Ishikawa (cell line): ENCODE data around the gene PIK3IP1.

Source experiments
- CREB1 ChIP-seq: IDR thresholded peaks from 2 replicates; pipeline ENCODE4 v1.6.1; 2012; ENCODE audit warnings: low read depth
- EP300 ChIP-seq: IDR thresholded peaks from 2 replicates; pipeline ENCODE4 v1.6.1; 2012; ENCODE audit warnings: borderline replicate concordance
- RAD21 ChIP-seq: IDR thresholded peaks from 2 replicates; pipeline ENCODE4 v1.6.1; 2012; ENCODE audit warnings: low read depth
- REST ChIP-seq: IDR thresholded peaks from 2 replicates; pipeline ENCODE4 v1.6.1; 2012; ENCODE audit warnings: low read depth, mild to moderate bottlenecking
- TAF1 ChIP-seq: IDR thresholded peaks from 2 replicates; pipeline ENCODE4 v1.6.1; 2012; ENCODE audit warnings: low read depth, mild to moderate bottlenecking
- USF1 ChIP-seq: IDR thresholded peaks from 2 replicates; pipeline ENCODE4 v1.6.1; 2012

GRCh38 chr22:31337178-31337577 lies 44.9 kb upstream of the PIK3IP1 start:
- TF ChIP-seq REST (no peak), EP300 (no peak), USF1 (no peak), CREB1 (no peak), RAD21 (no peak), TAF1 (no peak)
